Fibroblast of lung (primary cell): ENCODE results near the gene MOGAT3.

Experiments
- EZH2 ChIP-seq: IDR thresholded peaks from 2 replicates; pipeline ENCODE4 v1.5.1; 2012; ENCODE audit warnings: low read length, control low read depth, mild to moderate bottlenecking; ENCODE audit errors: missing control alignments
- TF ChIP-seq, protein P1 (sequence below), 2 donors: IDR thresholded peaks in 1 of 2; conservative IDR thresholded peaks in 1 of 2; 1 replicate in 1 of 2; 2 replicates in 1 of 2; pipeline ENCODE4 v1.5.1; 2011 to 2012; ENCODE audit warnings: low read length in 2 of 2, control low read depth in 1 of 2, inconsistent platforms in 1 of 2, low read depth in 1 of 2, mild to moderate bottlenecking in 1 of 2

DNA sequence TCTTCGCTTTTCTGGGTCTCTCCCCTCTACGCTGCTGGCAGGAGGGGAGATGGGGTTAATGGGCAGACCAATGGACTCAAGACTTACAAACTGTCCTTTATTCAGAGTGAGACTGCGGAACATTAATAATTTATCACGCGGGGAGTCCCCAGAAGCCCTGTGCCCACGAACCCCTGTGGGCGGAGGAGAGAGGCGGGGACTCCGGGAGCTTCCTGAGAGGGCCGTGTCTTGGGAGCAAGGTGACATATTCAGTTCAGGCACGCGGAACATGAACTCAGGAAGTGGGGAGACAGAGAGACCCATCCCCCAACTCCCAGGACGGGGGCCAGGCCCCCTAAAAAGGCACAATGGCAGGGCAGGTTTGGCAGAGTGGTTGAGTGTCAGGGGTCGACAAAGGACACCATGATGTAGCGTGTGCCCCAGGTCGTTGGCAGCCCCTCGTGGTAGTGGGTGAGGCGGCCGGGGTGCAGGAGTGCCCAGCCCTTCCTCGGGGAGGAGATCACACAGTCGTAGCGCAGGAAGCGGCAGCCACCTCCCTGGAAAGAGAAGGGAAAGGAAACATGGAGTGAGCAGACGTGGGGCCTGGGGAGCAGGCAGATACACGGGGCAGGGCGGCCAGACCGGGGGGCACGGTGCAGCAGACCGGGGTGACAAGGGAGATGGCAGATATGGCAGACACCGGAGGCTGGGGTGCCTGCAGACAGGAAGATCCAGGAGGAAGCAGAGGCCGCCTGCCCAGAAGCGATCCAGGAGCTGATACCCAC, 5.2 kb upstream of the MOGAT3 start:
- no peak for TF ChIP-seq EZH2
- TF ChIP-seq, protein P1, sequence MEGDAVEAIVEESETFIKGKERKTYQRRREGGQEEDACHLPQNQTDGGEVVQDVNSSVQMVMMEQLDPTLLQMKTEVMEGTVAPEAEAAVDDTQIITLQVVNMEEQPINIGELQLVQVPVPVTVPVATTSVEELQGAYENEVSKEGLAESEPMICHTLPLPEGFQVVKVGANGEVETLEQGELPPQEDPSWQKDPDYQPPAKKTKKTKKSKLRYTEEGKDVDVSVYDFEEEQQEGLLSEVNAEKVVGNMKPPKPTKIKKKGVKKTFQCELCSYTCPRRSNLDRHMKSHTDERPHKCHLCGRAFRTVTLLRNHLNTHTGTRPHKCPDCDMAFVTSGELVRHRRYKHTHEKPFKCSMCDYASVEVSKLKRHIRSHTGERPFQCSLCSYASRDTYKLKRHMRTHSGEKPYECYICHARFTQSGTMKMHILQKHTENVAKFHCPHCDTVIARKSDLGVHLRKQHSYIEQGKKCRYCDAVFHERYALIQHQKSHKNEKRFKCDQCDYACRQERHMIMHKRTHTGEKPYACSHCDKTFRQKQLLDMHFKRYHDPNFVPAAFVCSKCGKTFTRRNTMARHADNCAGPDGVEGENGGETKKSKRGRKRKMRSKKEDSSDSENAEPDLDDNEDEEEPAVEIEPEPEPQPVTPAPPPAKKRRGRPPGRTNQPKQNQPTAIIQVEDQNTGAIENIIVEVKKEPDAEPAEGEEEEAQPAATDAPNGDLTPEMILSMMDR (conservative IDR thresholded peaks at IDR 0.05 in 1 of 2, IDR thresholded peaks at IDR 0.05 in 1 of 2; ENCODE audit: low read depth in 1 of 2, low read length in 2 of 2) = no peak
